DND-41 (cell line): ENCODE data around the gene TMEM45A.

Source experiments
- ATAC-seq: fragments of 200-7000 bp; cut with Tn5 transposase; 3 replicates; pipeline ENCODE4 v1.9.1; 2021; ENCODE audit warnings: low read depth; ENCODE audit not compliant: insufficient read depth
- DNase-seq: peaks from one replicate; pipeline ENCODE4 v3.0.0-alpha.2; 2020
- H2AFZ ChIP-seq: 2 replicates; pipeline ENCODE4 v1.6.0; 2012; ENCODE audit warnings: low read depth, low read length
- H3K27ac ChIP-seq: 2 replicates; pipeline ENCODE4 v1.5.1; 2012; ENCODE audit warnings: low read length, inconsistent platforms
- H3K27me3 ChIP-seq: fragments of 200-600 bp; sonication (generic); 2 replicates; pipeline ENCODE4 v1.6.0; 2012; ENCODE audit warnings: low read length, mild to moderate bottlenecking, inconsistent platforms; ENCODE audit not compliant: insufficient read depth, poor library complexity
- H3K36me3 ChIP-seq: 2 replicates; pipeline ENCODE4 v1.5.1; 2012; ENCODE audit warnings: low read length, inconsistent platforms; ENCODE audit not compliant: insufficient read depth
- H3K4me1 ChIP-seq: 2 replicates; pipeline ENCODE4 v1.5.1; 2012; ENCODE audit warnings: mild to moderate bottlenecking, low read length; ENCODE audit not compliant: insufficient read depth
- H3K4me2 ChIP-seq: 2 replicates; pipeline ENCODE4 v1.6.0; 2012; ENCODE audit warnings: mild to moderate bottlenecking, moderate library complexity, low read length, inconsistent platforms; ENCODE audit not compliant: insufficient read depth
- H3K4me3 ChIP-seq, 2 experiments: fragments of 200-600 bp in 1 of 2; shearing (Covaris generic) in 1 of 2; 2 replicates each; pipeline ENCODE4 v1.5.1; 2012 to 2016; ENCODE audit warnings: inconsistent platforms in 2 of 2, low read length in 2 of 2, mild to moderate bottlenecking in 2 of 2, low read depth in 1 of 2, moderate library complexity in 1 of 2
- H3K79me2 ChIP-seq: 2 replicates; pipeline ENCODE4 v1.6.0; 2012; ENCODE audit warnings: low read length, inconsistent platforms; ENCODE audit not compliant: insufficient read depth
- H3K9ac ChIP-seq: 2 replicates; pipeline ENCODE4 v1.6.0; 2012; ENCODE audit warnings: low read depth, mild to moderate bottlenecking, inconsistent platforms, low read length, moderate library complexity
- H3K9me3 ChIP-seq: 2 replicates; pipeline ENCODE4 v1.5.1; 2012; ENCODE audit warnings: low read length, moderate library complexity, mild to moderate bottlenecking, inconsistent platforms; ENCODE audit not compliant: insufficient read depth, severe bottlenecking
- H4K20me1 ChIP-seq: 2 replicates; pipeline ENCODE4 v1.6.0; 2012; ENCODE audit warnings: low read length; ENCODE audit not compliant: insufficient read depth
- CTCF ChIP-seq: IDR thresholded peaks from 2 replicates; pipeline ENCODE4 v1.5.1; 2012; ENCODE audit warnings: borderline replicate concordance, low read length, moderate library complexity, mild to moderate bottlenecking; ENCODE audit not compliant: poor library complexity, severe bottlenecking; ENCODE audit errors: extremely low read depth
- EZH2 ChIP-seq: IDR thresholded peaks from 3 replicates; pipeline ENCODE4 v1.6.1; 2012; ENCODE audit warnings: borderline replicate concordance, low read depth, mild to moderate bottlenecking, moderate library complexity, low read length, inconsistent platforms; ENCODE audit not compliant: severe bottlenecking

TMEM45A gene

GRCh38 chr3:100561459-100562158 lies 69.2 kb downstream of the TMEM45A start:
- Histone ChIP-seq H3K9ac (no peak overlapping the region), H3K4me3 (no peak overlapping the region), H3K36me3 (no peaks in the 10 kb centered on the region), H3K4me1 (no peaks in the 10 kb centered on the region), H3K4me2 (no peak overlapping the region), H3K27me3 (no peaks in the 10 kb centered on the region), H3K79me2 (no peaks in the 10 kb centered on the region), H3K27ac (no peak overlapping the region), H2AFZ (no peak overlapping the region), H3K9me3 (no peaks in the 10 kb centered on the region), H4K20me1 (no peaks in the 10 kb centered on the region)
- DNase-seq = no peak
- ATAC-seq = no peak
- no peak for TF ChIP-seq CTCF
- no peak for TF ChIP-seq EZH2

- Histone ChIP-seq H3K4me2 (no peak overlapping the region), H2AFZ (no peak overlapping the region), H4K20me1 (no peaks in the 10 kb centered on the region), H3K4me1 (no peaks in the 10 kb centered on the region), H3K9me3 (no peaks in the 10 kb centered on the region), H3K4me3 (no peak overlapping the region), H3K79me2 (no peaks in the 10 kb centered on the region), H3K36me3 (no peaks in the 10 kb centered on the region), H3K27me3 (no peaks in the 10 kb centered on the region), H3K9ac (no peak overlapping the region), H3K27ac (no peak overlapping the region)
- DNase-seq (no peak), ATAC-seq (no peak)
- TF ChIP-seq EZH2 = no peak
- TF ChIP-seq CTCF = no peak
Measured at GRCh38 chr3:100562224-100562857, 69.9 kb downstream of the TMEM45A start.

- Histone ChIP-seq H3K36me3 (no peaks in the 10 kb centered on the region), H3K27me3 (no peaks in the 10 kb centered on the region)
- ATAC-seq = no peak
Measured at GRCh38 chr3:100563228-100563627, 70.8 kb downstream of the TMEM45A start.

More at GRCh38 chr3:100563228-100563627, 70.8 kb downstream of the TMEM45A start:
- Histone ChIP-seq H3K4me2 (no peak overlapping the region), H3K27ac (no peak overlapping the region), H3K4me1 (no peaks in the 10 kb centered on the region), H3K9ac (no peak overlapping the region), H3K79me2 (no peaks in the 10 kb centered on the region), H3K4me3 (no peak overlapping the region), H3K9me3 (no peaks in the 10 kb centered on the region), H4K20me1 (no peaks in the 10 kb centered on the region), H2AFZ (no peak overlapping the region)
- no peak for TF ChIP-seq EZH2
- TF ChIP-seq CTCF = no peak
- DNase-seq = no peak
